SW480 (cell line): Measurements from ENCODE around the gene IRF7.

Experiments used
- DNase-seq: peaks from one replicate; pipeline ENCODE4 v3.0.0-alpha.2; 2016; ENCODE audit warnings: low spot score

Gene IRF7

GRCh38 chr11:563812-564578, 51.8 kb downstream of the IRF7 start:
- DNase-seq = no peak

GRCh38 chr11:563066-563811, 52.5 kb downstream of the IRF7 start:
- no peak for DNase-seq
